ENCODE results near the gene ME3. TPM values are rescaled to one million over a fixed set of nuclear protein-coding genes. Genes with fewer than 3 reads are reported as not detected.

Gene ME3
- total and polyA plus RNA-seq, 11 donors = 11.3 to 51.5 (median 31.3) TPM

GRCh38 chr11:86555401-86555800, 117.0 kb downstream of the ME3 start:
- TF ChIP-seq POLR2A (IDR thresholded peaks at IDR 0.05) (no peak), CTCF (IDR thresholded peaks at IDR 0.05) (no peak)
- intact Hi-C loops (cut with DNase I) = loop anchor here in 5 of 10 donors (5.0 to 10.0 kb wide), 5 partner anchors 52 to 83 kb away; no protein-coding TSS in a partner anchor
- 94 to 98% (median 95%) methylated on average over 5 of the region's 5 CpGs for WGBS, 4 donors
- peaks cover 7 to 66% (median 46%) of the 10 kb centered on the region in 12 donors for H3K4me1 ChIP-seq
- no peak overlapping the region for H3K4me3 ChIP-seq
- no peaks in the 10 kb centered on the region for H3K27me3 ChIP-seq
- DNase-seq (no peak), ATAC-seq (no peak)
- peaks cover 0 to 15% (median 0%) of the 10 kb centered on the region in 9 donors for H3K36me3 ChIP-seq
- H3K27ac ChIP-seq = no peak overlapping the region
- peaks cover 0 to 3% (median 0%) of the 10 kb centered on the region in 12 donors for H3K9me3 ChIP-seq

GRCh38 chr11:86553265-86553664, 119.2 kb downstream of the ME3 start:
- no peak for DNase-seq
- Histone ChIP-seq H3K36me3 (peaks cover 0 to 15% (median 0%) of the 10 kb centered on the region in 9 donors), H3K4me1 (peaks cover 1 to 64% (median 32%) of the 10 kb centered on the region in 12 donors), H3K27me3 (no peaks in the 10 kb centered on the region), H3K4me3 (no peak overlapping the region), H3K27ac (peak overlapping the region in 5 of 12 donors; percentile 68 to 89 (median 80)), H3K9me3 (no peaks in the 10 kb centered on the region)
- no peak for TF ChIP-seq POLR2A (IDR thresholded peaks at IDR 0.05)
- no peak for TF ChIP-seq CTCF (IDR thresholded peaks at IDR 0.05)
- no peak for ATAC-seq
- intact Hi-C loops (cut with DNase I) = loop anchor here in 1 of 10 donors (10.0 kb wide), 1 partner anchor 78 kb away; no protein-coding TSS in a partner anchor
- WGBS, 4 donors = 55 to 75% (median 56%) methylated on average over 3 to 4 of the region's 4 CpGs

- ATAC-seq (peak; percentile 24 to 68 (median 59)), DNase-seq (peak in 1 of 5 donors; percentile 33)
- H3K36me3 ChIP-seq = peaks cover 0 to 13% (median 0%) of the 10 kb centered on the region in 9 donors
- TF ChIP-seq CTCF (IDR thresholded peaks at IDR 0.05) (no peak), POLR2A (IDR thresholded peaks at IDR 0.05) (peak in 1 of 2 donors; percentile 24)
- 63 to 73% (median 66%) methylated on average over 4 of the region's 4 CpGs for WGBS, 4 donors
- intact Hi-C loops (cut with DNase I) = loop anchor here in 2 of 10 donors (2.0 to 10.0 kb wide), 2 partner anchors 27 to 77 kb away; no protein-coding TSS in a partner anchor
- peak overlapping the region; percentile 51 to 89 (median 66) for H3K27ac ChIP-seq
- peaks cover 5 to 58% (median 33%) of the 10 kb centered on the region in 12 donors for H3K4me1 ChIP-seq
- no peaks in the 10 kb centered on the region for H3K9me3 ChIP-seq
- H3K27me3 ChIP-seq = no peaks in the 10 kb centered on the region
- no peak overlapping the region for H3K4me3 ChIP-seq
These were observed 120.9 kb downstream of the ME3 start for GRCh38 chr11:86551288-86552092.

GRCh38 chr11:86550757-86551156, 121.7 kb downstream of the ME3 start:
- peak overlapping the region; percentile 29 to 89 (median 66) for H3K27ac ChIP-seq
- TF ChIP-seq POLR2A (IDR thresholded peaks at IDR 0.05) (no peak), CTCF (IDR thresholded peaks at IDR 0.05) (no peak)
- H3K27me3 ChIP-seq = no peaks in the 10 kb centered on the region
- DNase-seq = no peak
- H3K4me3 ChIP-seq = no peak overlapping the region
- H3K9me3 ChIP-seq = no peaks in the 10 kb centered on the region
- intact Hi-C loops (cut with DNase I) = loop anchor here in 2 of 10 donors (2.0 to 10.0 kb wide), 2 partner anchors 28 to 76 kb away; no protein-coding TSS in a partner anchor
- no peak for ATAC-seq
- WGBS, 4 donors = 93 to 100% (median 95%) methylated on average over 2 of the region's 2 CpGs
- peaks cover 5 to 58% (median 33%) of the 10 kb centered on the region in 12 donors for H3K4me1 ChIP-seq
- peaks cover 0 to 11% (median 0%) of the 10 kb centered on the region in 9 donors for H3K36me3 ChIP-seq
